OCI-LY1 (cell line): Measurements from ENCODE around the gene PCSK7.

Experiments used
- EZH2 ChIP-seq: fragments of 200-600 bp; sonication (generic), shearing (Covaris generic); IDR thresholded peaks from 2 replicates; pipeline ENCODE4 v1.8.0; 2017; ENCODE audit warnings: borderline replicate concordance, mixed run types, mild to moderate bottlenecking, antibody characterized with exemption, low read length, moderate library complexity, mixed read lengths
- TF ChIP-seq, protein P1 (sequence below): fragments of 200-600 bp; sonication (generic), shearing (Covaris generic); IDR thresholded peaks from 2 replicates; pipeline ENCODE4 v1.5.1; 2017; ENCODE audit warnings: mild to moderate bottlenecking, antibody characterized with exemption, low read length, moderate library complexity, mixed read lengths

DNA sequence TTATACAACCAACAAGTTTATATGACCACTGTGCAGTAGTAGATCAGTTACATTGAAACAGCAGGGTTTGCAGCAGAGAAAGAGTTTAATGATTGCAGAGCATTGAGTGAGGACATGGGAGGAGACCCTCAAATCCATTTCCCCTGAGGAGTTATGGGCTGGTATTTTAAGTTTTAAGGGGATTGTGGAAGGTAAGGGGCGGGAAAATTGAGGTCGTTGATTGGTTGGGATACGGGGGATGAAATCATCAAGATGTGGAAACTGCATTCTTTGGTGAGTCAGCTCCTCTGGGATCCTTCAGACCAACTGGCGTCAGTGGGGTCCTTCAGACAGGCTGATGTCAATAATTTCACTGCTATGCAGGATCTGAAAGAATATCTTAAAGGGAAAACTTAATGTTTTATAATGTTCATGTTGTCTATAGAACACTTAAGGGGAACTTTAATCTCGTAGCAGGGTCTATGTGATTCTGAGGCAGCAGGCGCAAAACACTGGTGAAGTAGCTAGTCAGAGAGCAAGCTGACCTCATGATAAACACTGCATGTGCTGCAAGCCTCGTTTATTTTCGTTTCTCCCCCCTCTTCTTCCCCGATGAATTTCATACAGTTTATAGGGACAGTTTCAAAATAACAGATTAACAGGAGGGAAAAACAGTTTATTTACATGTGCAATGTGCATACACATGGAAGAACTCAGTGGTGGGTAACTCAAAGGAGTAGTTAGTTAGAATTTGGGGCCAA lies 41.8 kb upstream of the PCSK7 start:
- TF ChIP-seq, protein P1, sequence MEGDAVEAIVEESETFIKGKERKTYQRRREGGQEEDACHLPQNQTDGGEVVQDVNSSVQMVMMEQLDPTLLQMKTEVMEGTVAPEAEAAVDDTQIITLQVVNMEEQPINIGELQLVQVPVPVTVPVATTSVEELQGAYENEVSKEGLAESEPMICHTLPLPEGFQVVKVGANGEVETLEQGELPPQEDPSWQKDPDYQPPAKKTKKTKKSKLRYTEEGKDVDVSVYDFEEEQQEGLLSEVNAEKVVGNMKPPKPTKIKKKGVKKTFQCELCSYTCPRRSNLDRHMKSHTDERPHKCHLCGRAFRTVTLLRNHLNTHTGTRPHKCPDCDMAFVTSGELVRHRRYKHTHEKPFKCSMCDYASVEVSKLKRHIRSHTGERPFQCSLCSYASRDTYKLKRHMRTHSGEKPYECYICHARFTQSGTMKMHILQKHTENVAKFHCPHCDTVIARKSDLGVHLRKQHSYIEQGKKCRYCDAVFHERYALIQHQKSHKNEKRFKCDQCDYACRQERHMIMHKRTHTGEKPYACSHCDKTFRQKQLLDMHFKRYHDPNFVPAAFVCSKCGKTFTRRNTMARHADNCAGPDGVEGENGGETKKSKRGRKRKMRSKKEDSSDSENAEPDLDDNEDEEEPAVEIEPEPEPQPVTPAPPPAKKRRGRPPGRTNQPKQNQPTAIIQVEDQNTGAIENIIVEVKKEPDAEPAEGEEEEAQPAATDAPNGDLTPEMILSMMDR, result no peak
- TF ChIP-seq EZH2, result no peak
